ENCODE results near the gene OR7C1. TPM values are rescaled to one million over a fixed set of nuclear protein-coding genes. Genes with fewer than 3 reads are reported as not detected.
"Not testable (repeated sequence)": the region's sequence is repeated elsewhere in the genome, so short reads cannot be mapped to it uniquely, and the experiment has no call there.

OR7C1 gene
- polyA plus RNA-seq, 1 of the 3 experiments (the other 2 are of a cell fraction) = not detected

DNA sequence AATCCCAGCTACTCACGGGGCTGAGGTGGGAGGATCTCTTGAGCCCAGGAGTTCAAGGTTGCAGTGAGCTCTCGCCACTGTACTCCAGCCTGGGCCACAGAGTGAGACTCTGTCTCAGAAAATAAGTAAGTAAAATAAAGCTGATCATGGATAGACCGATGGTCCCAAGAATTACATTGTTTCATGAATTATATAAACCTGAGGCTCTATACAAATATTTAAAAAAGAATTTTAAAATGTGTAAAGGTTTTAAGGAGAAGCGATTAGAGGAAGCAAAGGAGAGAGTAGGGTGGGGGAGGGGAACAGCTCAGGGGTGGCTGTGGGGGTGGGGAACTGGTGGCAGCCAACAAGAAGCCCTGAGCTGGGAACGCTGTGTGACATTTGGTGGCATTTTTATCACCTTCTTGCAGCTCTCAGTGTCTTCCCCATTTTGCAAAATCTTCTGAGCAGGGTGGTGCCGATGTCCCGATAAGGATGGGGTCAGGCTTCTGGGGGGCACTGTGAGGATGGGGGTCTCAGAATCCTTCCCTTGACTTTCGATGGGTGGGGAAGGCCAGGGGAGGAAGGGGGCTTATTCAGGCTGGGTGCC is 51.5 kb downstream of the OR7C1 start:
- CTCF ChIA-PET; H3F3A ChIP-seq (replicated peaks; ENCODE audit: insufficient read depth); H2AFZ ChIP-seq (ENCODE audit: low read depth); H3K9me3 ChIP-seq; H3K27me3 ChIP-seq (ENCODE audit: insufficient read depth); H3K27ac ChIP-seq (ENCODE audit: low read depth in 2 of 2, low read length in 1 of 2); H3K9ac ChIP-seq; H3K9me2 ChIP-seq; DNase-seq; H3K36me3 ChIP-seq (replicated peaks in 1 of 2; ENCODE audit: control insufficient read depth in 1 of 2, insufficient read depth in 2 of 2, low read length in 1 of 2); POLR2A ChIA-PET; H3K4me2 ChIP-seq; H4K20me1 ChIP-seq (ENCODE audit: insufficient read depth); H3K4me1 ChIP-seq (ENCODE audit: control insufficient read depth in 1 of 2, insufficient read depth in 2 of 2, low read depth in 1 of 2, low read length in 1 of 2); H3K4me3 ChIP-seq (ENCODE audit: low read depth in 2 of 2, low read length in 1 of 2); H3K79me2 ChIP-seq (ENCODE audit: insufficient read depth): not testable (repeated sequence)
- WGBS (ENCODE audit: low lambda C conversion rate) = 1% methylated on average over 5 of the region's 8 CpGs

DNA sequence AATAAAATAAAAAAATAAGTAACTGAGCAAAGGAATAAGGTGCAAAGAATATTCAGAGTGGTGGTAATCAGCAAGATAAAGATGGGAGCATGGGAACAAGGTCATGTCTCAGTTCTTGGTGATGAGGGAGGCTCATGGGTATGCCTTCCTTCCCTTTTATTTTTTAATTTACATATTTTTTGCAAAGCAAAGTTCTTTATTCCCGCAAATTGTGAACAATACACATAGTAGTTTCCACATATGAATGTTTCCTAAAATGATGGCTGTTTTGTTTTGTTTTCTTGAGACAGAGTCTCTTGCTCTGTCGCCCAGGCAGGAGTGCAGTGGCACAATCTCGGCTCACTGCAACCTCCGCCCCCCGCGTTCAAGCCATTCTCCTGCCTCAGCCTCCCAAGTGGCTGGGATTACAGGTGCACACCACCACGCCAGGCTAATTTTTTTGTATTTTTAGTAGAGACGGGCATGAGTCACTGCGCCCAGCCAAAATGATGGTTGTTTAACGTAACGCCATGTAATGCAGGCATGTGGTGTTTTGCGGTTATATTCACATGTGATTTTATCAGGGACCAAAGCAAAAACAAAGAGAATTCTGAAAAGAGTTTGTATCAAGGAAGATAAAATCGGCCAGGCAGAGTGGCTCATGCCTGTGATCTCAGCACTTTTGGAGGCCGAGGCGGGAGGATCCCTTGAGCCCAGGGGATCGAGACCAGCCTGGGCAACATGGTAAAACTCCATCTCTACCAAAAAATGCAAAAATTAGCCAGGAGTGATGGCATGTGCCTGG is 52.2 kb downstream of the OR7C1 start:
- Histone ChIP-seq H4K20me1 (ENCODE audit: insufficient read depth) (no peaks in the 10 kb centered on the region), H3K4me2 (no peak overlapping the region), H3K9me2 (no peaks in the 10 kb centered on the region), H3K27ac (ENCODE audit: low read depth in 2 of 2, low read length in 1 of 2) (no peak overlapping the region), H3F3A (replicated peaks; ENCODE audit: insufficient read depth) (no peaks in the 10 kb centered on the region), H3K79me2 (ENCODE audit: insufficient read depth) (no peaks in the 10 kb centered on the region), H2AFZ (ENCODE audit: low read depth) (no peak overlapping the region), H3K4me3 (ENCODE audit: low read depth in 2 of 2, low read length in 1 of 2) (no peak overlapping the region), H3K9ac (no peak overlapping the region), H3K4me1 (ENCODE audit: control insufficient read depth in 1 of 2, insufficient read depth in 2 of 2, low read depth in 1 of 2, low read length in 1 of 2) (no peaks in the 10 kb centered on the region), H3K36me3 (replicated peaks in 1 of 2; ENCODE audit: control insufficient read depth in 1 of 2, insufficient read depth in 2 of 2, low read length in 1 of 2) (no peaks in the 10 kb centered on the region), H3K9me3 (no peaks in the 10 kb centered on the region), H3K27me3 (ENCODE audit: insufficient read depth) (peaks cover 10% of the 10 kb centered on the region; the same call in 1 of the 2 replicates)
- ChIA-PET CTCF (no interaction called here), POLR2A (no interaction called here)
- no peak for DNase-seq
- TF ChIP-seq GABPA (IDR thresholded peaks at IDR 0.05; ENCODE audit: low read depth) = no peak
- no peak for TF ChIP-seq RXRA (IDR thresholded peaks at IDR 0.05; ENCODE audit: borderline replicate concordance, low read depth)
- TF ChIP-seq FOXJ3 (CRISPR knock-in tag; IDR thresholded peaks at IDR 0.05) = no peak
- no peak for TF ChIP-seq SIN3A (IDR thresholded peaks at IDR 0.05; ENCODE audit: borderline replicate concordance, low read depth, low read length)
- no peak for TF ChIP-seq RCOR1 (IDR thresholded peaks at IDR 0.05; ENCODE audit: low read length)
- TF ChIP-seq RFX5 (IDR thresholded peaks at IDR 0.05; ENCODE audit: low read length) = no peak
- no peak for TF ChIP-seq MXI1 (IDR thresholded peaks at IDR 0.05; ENCODE audit: low read depth, low read length)
- no peak for TF ChIP-seq TEAD4 (IDR thresholded peaks at IDR 0.05; ENCODE audit: borderline replicate concordance, insufficient read depth)
- no peak for TF ChIP-seq EZH2phosphoT487 (IDR thresholded peaks at IDR 0.05; ENCODE audit: borderline replicate concordance, low read depth)
- no peak for TF ChIP-seq NRF1 (IDR thresholded peaks at IDR 0.05; ENCODE audit: low read depth, low read length)
- TF ChIP-seq, protein P1, sequence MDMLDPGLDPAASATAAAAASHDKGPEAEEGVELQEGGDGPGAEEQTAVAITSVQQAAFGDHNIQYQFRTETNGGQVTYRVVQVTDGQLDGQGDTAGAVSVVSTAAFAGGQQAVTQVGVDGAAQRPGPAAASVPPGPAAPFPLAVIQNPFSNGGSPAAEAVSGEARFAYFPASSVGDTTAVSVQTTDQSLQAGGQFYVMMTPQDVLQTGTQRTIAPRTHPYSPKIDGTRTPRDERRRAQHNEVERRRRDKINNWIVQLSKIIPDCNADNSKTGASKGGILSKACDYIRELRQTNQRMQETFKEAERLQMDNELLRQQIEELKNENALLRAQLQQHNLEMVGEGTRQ (IDR thresholded peaks at IDR 0.05; ENCODE audit: borderline replicate concordance, low read depth, low read length) = no peak
- WGBS (ENCODE audit: low lambda C conversion rate) = 9% methylated on average over 16 of the region's 16 CpGs

DNA sequence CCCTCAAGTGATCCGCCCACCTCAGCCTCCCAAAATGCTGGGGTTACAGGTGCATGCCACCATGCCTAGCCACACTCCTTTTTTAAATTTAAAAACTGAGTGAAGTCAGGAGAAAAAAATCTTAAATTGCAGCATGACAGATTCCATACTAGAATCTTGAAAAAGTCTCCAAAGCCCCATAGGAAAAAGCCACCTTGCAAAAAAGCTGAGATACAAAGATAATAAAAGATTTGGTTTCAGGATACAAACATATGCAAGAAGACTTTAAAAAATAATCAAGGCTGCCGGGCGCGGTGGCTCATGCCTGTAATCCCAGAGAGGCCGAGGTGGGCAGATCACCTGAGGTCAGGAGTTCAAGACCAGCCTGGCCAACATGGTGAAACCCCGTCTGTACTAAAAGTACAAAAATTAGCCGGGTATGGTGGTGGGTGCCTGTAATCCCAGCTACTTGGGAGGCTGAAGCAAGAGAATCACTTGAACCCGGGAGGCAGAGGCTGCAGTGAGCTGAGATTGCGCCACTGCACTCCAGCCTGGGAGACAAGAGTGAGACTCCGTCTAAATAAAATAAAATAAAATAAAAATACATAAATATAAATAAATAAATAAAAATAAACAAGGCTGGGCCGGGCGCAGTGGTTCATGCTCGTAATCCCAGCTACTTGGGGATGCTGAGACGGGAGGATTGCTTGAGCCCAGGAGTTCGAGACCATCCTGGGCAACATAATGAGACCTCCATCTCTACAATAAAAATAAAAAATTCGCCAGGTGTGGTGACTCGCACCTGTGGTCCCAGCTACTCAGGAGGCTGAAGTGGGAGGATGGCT is 53.1 kb downstream of the OR7C1 start:
- H4K20me1 ChIP-seq (ENCODE audit: insufficient read depth); H3K36me3 ChIP-seq (replicated peaks in 1 of 2; ENCODE audit: control insufficient read depth in 1 of 2, insufficient read depth in 2 of 2, low read length in 1 of 2); H3K9ac ChIP-seq; H3K9me2 ChIP-seq; H3F3A ChIP-seq (replicated peaks; ENCODE audit: insufficient read depth); H3K79me2 ChIP-seq (ENCODE audit: insufficient read depth); H3K27ac ChIP-seq (ENCODE audit: low read depth in 2 of 2, low read length in 1 of 2); H2AFZ ChIP-seq (ENCODE audit: low read depth); H3K4me1 ChIP-seq (ENCODE audit: control insufficient read depth in 1 of 2, insufficient read depth in 2 of 2, low read depth in 1 of 2, low read length in 1 of 2); H3K4me2 ChIP-seq; H3K9me3 ChIP-seq; POLR2A ChIA-PET; H3K27me3 ChIP-seq (ENCODE audit: insufficient read depth); DNase-seq; H3K4me3 ChIP-seq (ENCODE audit: low read depth in 2 of 2, low read length in 1 of 2): not testable (repeated sequence)
- CTCF ChIA-PET = interaction anchor here (0.9 kb wide), 1 partner anchor 21 kb away, joined by 3 read pairs; no protein-coding TSS in a partner anchor
- WGBS (ENCODE audit: low lambda C conversion rate) = 21% methylated on average over 17 of the region's 17 CpGs

- H3K27ac ChIP-seq (ENCODE audit: low read depth in 2 of 2, low read length in 1 of 2); H3K4me1 ChIP-seq (ENCODE audit: control insufficient read depth in 1 of 2, insufficient read depth in 2 of 2, low read depth in 1 of 2, low read length in 1 of 2); H3K4me2 ChIP-seq; H3K36me3 ChIP-seq (replicated peaks in 1 of 2; ENCODE audit: control insufficient read depth in 1 of 2, insufficient read depth in 2 of 2, low read length in 1 of 2); H3K4me3 ChIP-seq (ENCODE audit: low read depth in 2 of 2, low read length in 1 of 2); H4K20me1 ChIP-seq (ENCODE audit: insufficient read depth); H2AFZ ChIP-seq (ENCODE audit: low read depth); H3K9me2 ChIP-seq; H3F3A ChIP-seq (replicated peaks; ENCODE audit: insufficient read depth); H3K9ac ChIP-seq; H3K79me2 ChIP-seq (ENCODE audit: insufficient read depth); CTCF ChIA-PET; DNase-seq; POLR2A ChIA-PET; H3K9me3 ChIP-seq: not testable (repeated sequence)
- peaks cover 15% of the 10 kb centered on the region for H3K27me3 ChIP-seq (ENCODE audit: insufficient read depth)
- WGBS (ENCODE audit: low lambda C conversion rate) = 14% methylated on average over 10 of the region's 14 CpGs
These were observed 54.3 kb downstream of the OR7C1 start for GRCh38 chr19:14780622-14781225.
